Hepatocyte (in vitro differentiated cells): ENCODE data around the gene UBIAD1.
A peak's percentile ranks its signal among the peaks of the same experiment; 100 is the strongest.

Source experiments
- EZH2phosphoT487 ChIP-seq: fragments of 200-600 bp; sonication (generic); IDR thresholded peaks from one replicate; pipeline ENCODE4 v1.6.1; 2018; ENCODE audit warnings: antibody characterized with exemption, mild to moderate bottlenecking, low read depth, moderate library complexity; ENCODE audit not compliant: unreplicated experiment, severe bottlenecking
- TF ChIP-seq, protein P1 (sequence below): fragments of 200-600 bp; sonication (generic); IDR thresholded peaks from 2 replicates; pipeline ENCODE4 v1.5.1; 2016; ENCODE audit warnings: antibody characterized with exemption, mild to moderate bottlenecking; ENCODE audit not compliant: poor library complexity

DNA sequence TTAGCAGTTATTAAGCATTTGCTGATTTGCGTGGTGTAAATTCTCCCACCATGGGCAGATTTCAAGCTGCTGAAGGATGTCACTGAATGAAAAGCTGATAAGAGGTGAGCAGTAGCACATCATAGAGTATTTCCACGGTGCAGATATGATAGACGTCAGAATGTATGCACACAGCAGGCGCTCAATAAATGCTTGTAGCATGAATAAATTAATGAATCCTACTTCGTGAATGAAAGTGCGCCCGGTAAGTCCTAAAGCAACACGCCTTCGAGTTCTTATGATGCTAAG, 510 bp upstream of the UBIAD1 start:
- TF ChIP-seq, protein P1, sequence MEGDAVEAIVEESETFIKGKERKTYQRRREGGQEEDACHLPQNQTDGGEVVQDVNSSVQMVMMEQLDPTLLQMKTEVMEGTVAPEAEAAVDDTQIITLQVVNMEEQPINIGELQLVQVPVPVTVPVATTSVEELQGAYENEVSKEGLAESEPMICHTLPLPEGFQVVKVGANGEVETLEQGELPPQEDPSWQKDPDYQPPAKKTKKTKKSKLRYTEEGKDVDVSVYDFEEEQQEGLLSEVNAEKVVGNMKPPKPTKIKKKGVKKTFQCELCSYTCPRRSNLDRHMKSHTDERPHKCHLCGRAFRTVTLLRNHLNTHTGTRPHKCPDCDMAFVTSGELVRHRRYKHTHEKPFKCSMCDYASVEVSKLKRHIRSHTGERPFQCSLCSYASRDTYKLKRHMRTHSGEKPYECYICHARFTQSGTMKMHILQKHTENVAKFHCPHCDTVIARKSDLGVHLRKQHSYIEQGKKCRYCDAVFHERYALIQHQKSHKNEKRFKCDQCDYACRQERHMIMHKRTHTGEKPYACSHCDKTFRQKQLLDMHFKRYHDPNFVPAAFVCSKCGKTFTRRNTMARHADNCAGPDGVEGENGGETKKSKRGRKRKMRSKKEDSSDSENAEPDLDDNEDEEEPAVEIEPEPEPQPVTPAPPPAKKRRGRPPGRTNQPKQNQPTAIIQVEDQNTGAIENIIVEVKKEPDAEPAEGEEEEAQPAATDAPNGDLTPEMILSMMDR, result peak; percentile 30
- TF ChIP-seq EZH2phosphoT487, result no peak
